Measurements from ENCODE around the gene RFESD. TPM values are rescaled to one million over a fixed set of nuclear protein-coding genes. Genes with fewer than 3 reads are reported as not detected.
"Not testable (repeated sequence)": the region's sequence is repeated elsewhere in the genome, so short reads cannot be mapped to it uniquely, and the experiment has no call there.

Gene RFESD
- total RNA-seq, 1 donor from 2014 or later: 1.1 TPM

DNA sequence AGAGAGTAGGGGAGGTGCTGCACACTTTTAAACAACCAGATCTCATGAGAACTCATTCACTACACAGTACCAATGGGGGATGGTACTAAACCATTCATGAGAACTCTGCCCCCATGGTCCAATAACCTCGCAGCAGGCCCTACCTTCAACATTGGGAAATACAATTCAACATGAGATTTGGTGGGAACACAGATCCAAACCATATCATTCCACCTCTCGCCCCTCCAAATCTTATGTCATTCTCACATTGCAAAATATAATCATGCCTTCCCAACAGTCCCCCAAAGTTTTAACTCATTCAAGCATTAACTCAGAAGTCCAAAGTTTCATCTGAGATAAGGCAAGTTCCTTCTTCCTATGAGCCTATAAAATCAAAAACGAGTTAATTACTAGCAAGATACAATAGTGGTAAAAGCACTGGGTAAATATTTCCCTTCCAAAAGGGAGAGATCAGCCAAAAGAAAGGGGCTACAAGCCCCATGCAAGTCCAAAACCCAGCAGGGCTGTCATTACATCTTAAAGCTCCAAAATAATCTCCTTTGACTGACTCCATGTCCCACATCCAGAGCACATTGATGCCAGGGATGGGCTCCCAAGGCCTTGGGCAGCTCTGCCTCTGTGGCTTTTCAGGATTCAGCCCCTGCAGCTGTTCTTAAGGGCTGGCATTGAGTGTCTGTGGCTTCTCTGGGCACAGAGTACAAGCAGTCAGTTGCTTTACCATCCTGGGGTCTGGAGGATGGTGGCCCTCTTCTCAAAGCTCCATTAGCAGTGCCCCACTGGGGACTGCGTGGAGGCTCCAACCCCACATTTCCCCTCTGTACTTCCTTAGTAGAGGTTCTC is 18.4 kb upstream of the RFESD start:
- DNase-seq (ENCODE audit: low spot score): no peak

DNA sequence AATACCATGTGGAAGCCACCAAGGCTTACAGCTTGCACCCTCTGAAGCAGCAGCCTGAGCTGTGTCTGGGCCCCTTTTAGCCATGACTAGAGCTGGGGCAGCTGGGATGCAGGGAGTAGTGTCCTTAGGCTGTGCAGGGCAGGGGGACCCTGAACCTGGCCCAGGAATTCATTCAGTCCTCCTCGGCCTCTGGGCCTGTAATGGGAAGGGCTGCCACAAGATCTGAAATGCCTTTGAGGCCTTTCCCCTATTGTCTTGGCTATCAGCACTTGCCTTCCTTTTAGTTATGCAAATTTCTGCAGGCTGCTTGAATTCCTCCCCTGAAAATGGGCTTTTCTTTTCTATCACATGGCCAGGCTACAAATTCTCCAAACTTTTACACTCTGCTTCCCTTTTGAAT is 17.6 kb upstream of the RFESD start:
- DNase-seq (ENCODE audit: low spot score): no peak

DNA sequence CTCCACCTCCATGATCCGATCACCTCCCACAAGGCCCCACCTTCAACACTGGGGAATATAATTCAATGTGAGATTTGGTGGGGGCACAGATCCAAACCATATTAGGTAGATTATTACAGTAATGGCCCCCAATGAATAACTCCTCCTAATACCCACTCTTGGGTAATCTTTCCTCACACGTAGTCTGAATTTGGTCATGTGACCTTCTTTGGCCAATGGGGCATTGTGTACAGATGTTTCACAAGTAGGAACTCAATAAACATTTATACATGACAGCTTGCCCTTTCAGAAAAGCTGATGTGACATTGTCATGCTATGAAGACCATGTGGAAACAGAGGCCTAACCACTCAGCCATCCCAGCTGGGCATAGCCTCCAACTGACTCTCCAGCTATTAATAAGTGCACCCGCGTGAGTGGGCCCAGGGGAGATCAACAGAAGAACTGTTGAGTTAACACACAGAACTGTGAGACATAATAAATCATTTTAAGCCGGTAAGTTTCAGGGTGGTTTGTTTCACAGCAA is 16.1 kb upstream of the RFESD start:
- DNase-seq (ENCODE audit: low spot score): no peak

GRCh38 chr5:95631255-95631958 is 15.2 kb upstream of the RFESD start:
- DNase-seq (ENCODE audit: low spot score): no peak

DNA sequence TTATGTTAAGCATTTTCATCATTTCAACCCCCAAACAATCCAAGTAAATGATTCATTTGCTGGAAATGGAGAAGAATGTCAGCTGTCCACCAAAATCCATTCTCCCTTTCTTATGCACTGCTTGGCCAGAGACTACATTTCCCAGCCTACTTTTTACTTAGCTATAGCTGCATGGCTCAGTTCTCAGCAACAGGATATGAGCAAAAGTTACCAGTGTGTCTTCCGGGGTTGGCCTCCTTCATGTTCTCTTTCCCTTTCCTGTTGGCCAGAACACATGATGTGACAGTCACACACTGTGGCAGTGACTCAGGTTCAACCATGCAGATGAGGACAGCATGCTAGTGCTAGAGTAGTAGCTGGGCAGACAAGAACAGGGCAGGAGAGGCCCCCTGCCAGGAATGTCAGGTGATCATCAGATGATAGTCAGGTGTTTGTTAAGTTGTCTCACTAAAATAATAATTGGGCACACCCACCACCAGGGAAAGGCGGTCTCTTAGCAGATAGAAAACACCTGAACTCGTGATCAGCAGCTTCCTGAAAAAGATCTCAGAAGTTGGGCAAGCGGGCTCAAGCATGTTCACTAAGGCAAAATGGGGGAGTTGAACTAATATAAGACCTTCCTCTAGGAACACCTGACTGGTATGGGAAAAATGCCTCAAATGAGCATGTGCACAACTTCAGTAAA is 14.4 kb upstream of the RFESD start:
- DNase-seq (ENCODE audit: low spot score): no peak

DNA sequence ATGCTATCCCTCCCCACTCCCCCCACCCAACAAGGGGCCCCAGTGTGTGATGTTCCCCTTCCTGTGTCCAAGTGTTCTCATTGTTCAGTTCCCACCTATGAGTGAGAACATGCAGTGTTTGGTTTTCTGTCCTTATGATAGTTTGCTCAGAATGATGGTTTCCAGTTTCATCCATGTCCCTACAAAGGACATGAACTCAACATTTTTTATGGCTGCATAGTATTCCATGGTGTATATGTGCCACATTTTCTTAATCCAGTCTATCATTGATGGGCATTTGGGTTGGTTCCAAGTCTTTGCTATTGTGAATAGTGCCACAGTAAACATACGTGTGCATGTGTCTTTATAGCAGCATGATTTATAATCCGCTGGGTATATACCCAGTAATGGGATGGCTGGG is 13.6 kb upstream of the RFESD start:
- DNase-seq (ENCODE audit: low spot score): not testable (repeated sequence)

DNA sequence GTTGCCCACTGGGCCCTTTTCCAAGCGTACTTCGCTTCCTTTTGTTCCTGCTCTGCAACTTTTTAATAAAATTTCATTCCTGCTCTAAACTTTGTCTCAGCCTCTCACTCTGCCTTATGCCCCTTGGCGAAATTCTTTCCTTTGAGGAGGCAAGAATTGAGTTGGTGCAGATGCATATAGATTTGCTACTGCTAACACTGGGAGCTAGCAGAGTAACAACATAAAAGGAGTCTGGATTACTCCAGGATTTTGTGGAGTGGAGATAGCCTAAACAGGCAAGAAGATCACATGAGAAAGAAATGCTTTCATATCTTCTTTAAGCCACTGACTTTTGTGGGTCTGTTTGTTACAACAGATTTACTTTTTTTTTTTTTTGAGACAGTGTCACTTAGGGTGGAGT is 12.9 kb upstream of the RFESD start:
- DNase-seq (ENCODE audit: low spot score): no peak

DNA sequence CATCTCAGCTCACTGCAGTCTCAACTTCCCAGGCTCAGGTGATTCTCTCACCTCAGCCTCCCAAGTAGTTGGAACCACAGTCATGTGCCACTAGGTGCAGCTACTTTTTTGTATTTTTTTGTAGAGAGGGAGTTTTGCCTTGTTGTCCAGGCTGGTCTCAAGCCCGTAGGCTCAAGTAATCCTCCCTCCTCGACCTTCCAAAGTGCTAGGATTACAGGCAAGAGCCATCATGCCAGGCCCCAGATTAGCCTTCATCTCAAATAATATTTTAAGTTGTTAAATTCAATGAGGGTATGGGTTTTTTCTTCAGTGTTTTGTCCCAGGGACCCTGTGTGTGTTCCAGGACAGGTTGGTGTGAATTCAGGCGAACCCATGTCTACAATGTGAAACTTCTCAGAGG is 12.5 kb upstream of the RFESD start:
- DNase-seq (ENCODE audit: low spot score): no peak

GRCh38 chr5:95638632-95639031 is 7.9 kb upstream of the RFESD start:
- no peak for DNase-seq (ENCODE audit: low spot score)

DNA sequence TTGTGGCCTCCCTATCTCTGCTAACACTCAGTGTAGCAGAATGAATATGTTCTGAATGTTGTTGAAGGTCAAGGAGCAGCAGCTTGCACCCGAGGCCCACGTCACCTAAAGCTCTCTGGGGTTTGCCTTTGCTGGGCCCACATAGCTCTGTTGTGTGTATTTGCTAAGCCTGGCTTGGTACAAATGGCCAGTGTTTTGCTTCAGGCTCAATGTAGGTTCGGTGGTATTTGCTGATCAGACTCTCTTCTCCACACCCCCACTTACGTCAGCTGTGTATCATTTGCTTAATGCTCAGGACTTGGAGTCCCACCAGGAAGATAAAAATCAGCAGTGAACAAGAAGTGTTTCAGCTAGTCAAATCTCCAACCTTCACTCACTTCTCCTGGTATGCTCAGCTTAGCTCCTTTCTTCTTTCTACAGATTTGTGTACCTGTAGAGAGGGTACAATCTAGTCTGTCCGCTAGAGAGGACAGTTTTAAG is 4.8 kb upstream of the RFESD start:
- no peak for DNase-seq (ENCODE audit: low spot score)

GRCh38 chr5:95643152-95643551 is 3.4 kb upstream of the RFESD start:
- DNase-seq (ENCODE audit: low spot score): no peak

DNA sequence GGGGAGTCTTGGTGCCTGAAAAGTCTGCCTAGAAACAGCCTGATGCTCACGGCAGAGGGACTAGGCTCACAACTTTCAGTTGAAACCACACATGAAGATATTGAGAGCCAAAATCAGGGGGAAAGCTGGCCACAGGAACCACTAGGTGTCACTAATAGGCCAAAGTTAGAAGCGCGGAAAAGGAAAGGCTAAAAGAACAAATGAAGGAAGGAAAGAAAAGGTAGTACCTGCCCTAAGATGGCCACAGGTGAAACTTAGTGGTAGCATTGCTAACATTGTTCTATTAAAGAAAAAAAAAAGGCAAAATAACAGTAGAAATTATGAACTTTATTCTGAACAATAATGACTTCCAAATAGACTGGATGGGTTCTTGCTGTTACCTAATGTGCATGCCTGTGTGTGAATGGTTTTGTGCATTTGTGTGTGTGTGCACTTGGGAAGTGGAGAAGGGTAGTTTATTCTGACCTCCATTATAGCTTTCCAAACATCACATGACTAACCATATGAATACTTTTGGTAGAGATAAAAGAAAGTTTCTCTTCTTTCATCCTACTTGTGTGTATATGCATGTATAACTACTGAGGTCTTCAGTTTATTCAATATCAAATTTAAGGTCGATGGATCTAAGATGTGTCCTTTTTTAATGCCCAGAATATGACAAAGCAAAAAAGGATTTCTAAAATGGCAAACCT is 2.1 kb upstream of the RFESD start:
- no peak for DNase-seq (ENCODE audit: low spot score)

DNA sequence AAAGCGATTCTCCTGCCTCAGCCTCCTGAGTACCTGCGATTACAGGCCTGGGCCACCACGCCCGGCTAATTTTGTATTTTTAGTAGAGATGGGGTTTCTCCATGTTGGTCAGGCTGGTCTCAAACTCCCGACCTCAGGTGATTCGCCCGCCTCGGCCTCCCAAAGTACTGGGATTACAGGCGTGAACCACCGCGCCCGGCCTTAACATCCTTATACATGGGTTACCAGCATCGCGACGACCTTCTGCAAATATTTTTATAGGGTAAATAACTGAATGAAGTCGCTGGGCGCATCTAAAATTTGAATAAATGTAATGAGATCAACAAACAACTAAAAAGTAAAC is 380 bp upstream of the RFESD start:
- not testable (repeated sequence) for DNase-seq (ENCODE audit: low spot score)

GRCh38 chr5:95647886-95648860 is 1.6 kb downstream of the RFESD start:
- DNase-seq (ENCODE audit: low spot score): no peak

GRCh38 chr5:95649274-95649673 is 2.7 kb downstream of the RFESD start:
- DNase-seq (ENCODE audit: low spot score): no peak

- DNase-seq (ENCODE audit: low spot score): no peak
Observed at GRCh38 chr5:95649842-95650620, 3.5 kb downstream of the RFESD start.

- DNase-seq (ENCODE audit: low spot score): no peak
Observed at GRCh38 chr5:95652849-95653248, 6.3 kb downstream of the RFESD start.

GRCh38 chr5:95654196-95654595 is 7.6 kb downstream of the RFESD start:
- DNase-seq (ENCODE audit: low spot score): no peak

GRCh38 chr5:95655575-95655974 is 9.0 kb downstream of the RFESD start:
- DNase-seq (ENCODE audit: low spot score): no peak

All from mesenteric fat pad (tissue), 1 donor.